OCI-LY7 (cell line): Measurements from ENCODE around the gene LRRC37A3. TPM values are rescaled to one million over a fixed set of nuclear protein-coding genes. Genes with fewer than 3 reads are reported as not detected.
A peak's percentile ranks its signal among the peaks of the same experiment; 100 is the strongest.
"Not testable (repeated sequence)": the region's sequence is repeated elsewhere in the genome, so short reads cannot be mapped to it uniquely, and the experiment has no call there.

Experiments used
- BruUV-seq: library from RNA; stranded (reverse); fragments of 400-500 nt; replicated peaks from 2 replicates; lab custom pipeline; 2021; lab: Mats Ljungman, UMichigan
- CTCF ChIA-PET: fragments of 300-600 bp; sonication (Branson Sonifier 250); formaldehyde crosslinking; loops from one replicate; lab custom pipeline; 2022; ENCODE audit warnings: antibody characterized with exemption; ENCODE audit not compliant: unreplicated experiment; lab: Charles Lee
- POLR2A ChIA-PET: fragments of 300-600 bp; sonication (Branson Sonifier 250); formaldehyde crosslinking; loops from one replicate; lab custom pipeline; 2022; ENCODE audit warnings: antibody characterized with exemption; lab: Charles Lee
- DNase-seq: peaks from one replicate; pipeline ENCODE4 v3.0.0-alpha.2; 2015; ENCODE audit warnings: low spot score
- H2AFZ ChIP-seq: fragments of 200-600 bp; sonication (generic), shearing (Covaris generic); 2 replicates; pipeline ENCODE4 v1.6.1; 2014; ENCODE audit warnings: mild to moderate bottlenecking, antibody characterized with exemption, low read length, moderate library complexity
- H3K27ac ChIP-seq: fragments of 200-600 bp; sonication (generic); 2 replicates; pipeline ENCODE4 v1.5.1; 2014; ENCODE audit warnings: mixed run types, low read depth, mild to moderate bottlenecking, moderate library complexity, low read length, inconsistent platforms; ENCODE audit not compliant: poor library complexity, severe bottlenecking
- H3K36me3 ChIP-seq: fragments of 200-600 bp; sonication (generic); 2 replicates; pipeline ENCODE4 v1.6.1; 2014; ENCODE audit warnings: mild to moderate bottlenecking, antibody characterized with exemption, low read length, moderate library complexity, mixed read lengths; ENCODE audit not compliant: insufficient read depth
- H3K4me1 ChIP-seq: fragments of 200-600 bp; sonication (generic); 2 replicates; pipeline ENCODE4 v1.5.1; 2014; ENCODE audit warnings: mild to moderate bottlenecking, low read length; ENCODE audit not compliant: insufficient read depth, poor library complexity, severe bottlenecking
- H3K4me2 ChIP-seq: fragments of 200-600 bp; sonication (generic); 2 replicates; pipeline ENCODE4 v1.6.1; 2014; ENCODE audit warnings: mild to moderate bottlenecking, low read length
- H3K4me3 ChIP-seq: fragments of 200-600 bp; sonication (generic); 2 replicates; pipeline ENCODE4 v1.5.1; 2014; ENCODE audit warnings: mild to moderate bottlenecking, low read depth, low read length; ENCODE audit not compliant: poor library complexity, severe bottlenecking
- H3K79me2 ChIP-seq: fragments of 200-600 bp; sonication (generic); 2 replicates; pipeline ENCODE4 v1.6.1; 2016; ENCODE audit warnings: low read depth, mild to moderate bottlenecking, low read length, moderate library complexity, mixed read lengths; ENCODE audit not compliant: insufficient read depth
- H3K9me2 ChIP-seq: fragments of 200-600 bp; sonication (generic); 2 replicates; pipeline ENCODE4 v1.6.1; 2016; ENCODE audit warnings: mild to moderate bottlenecking, low read length, mixed read lengths; ENCODE audit not compliant: insufficient read depth
- H3K9me3 ChIP-seq: fragments of 200-600 bp; sonication (generic); 2 replicates; pipeline ENCODE4 v1.6.1; 2014; ENCODE audit warnings: mild to moderate bottlenecking, mixed run types, low read length, mixed read lengths
- H4K20me1 ChIP-seq: fragments of 200-600 bp; sonication (generic); 2 replicates; pipeline ENCODE4 v1.6.1; 2014; ENCODE audit warnings: mild to moderate bottlenecking, antibody characterized with exemption, low read length, moderate library complexity, mixed read lengths; ENCODE audit not compliant: insufficient read depth
- CTCF ChIP-seq: fragments of 200-600 bp; sonication (generic); conservative IDR thresholded peaks from 2 replicates; pipeline ENCODE4 v1.5.1; 2014; ENCODE audit warnings: mild to moderate bottlenecking, antibody characterized with exemption, low read length, moderate library complexity, mixed read lengths
- EZH2phosphoT487 ChIP-seq: fragments of 200-600 bp; sonication (generic); IDR thresholded peaks from 2 replicates; pipeline ENCODE4 v1.6.1; 2018; ENCODE audit warnings: low read depth, borderline replicate concordance, mild to moderate bottlenecking, mixed run types, antibody characterized with exemption, low read length, moderate library complexity, mixed read lengths
- intact Hi-C: fragments of 100-400 bp; cut with micrococcal nuclease; formaldehyde crosslinking; loops from one replicate; pipeline ENCODE4 v1.10.0; 2022; ENCODE audit not compliant: unreplicated experiment
- total RNA-seq, 2 experiments: library from RNA; depleted of rRNA in 1 of 2; stranded (reverse); fragments of >200 nt in 1 of 2; shearing (Covaris generic) in 1 of 2; gene quantifications; 2 replicates each; pipeline ENCODE4 v1.2.3, GENCODE V29; 2014 to 2022

The LRRC37A3 gene
- total RNA-seq, 2 experiments from 2014 or later = 7.3 to 27.6 TPM

GRCh38 chr17:64920419-64921172, 1.3 kb upstream of the LRRC37A3 start:
- ChIA-PET CTCF (no interaction called here), POLR2A (no interaction called here)
- TF ChIP-seq CTCF = no peak
- TF ChIP-seq EZH2phosphoT487 = no peak
- Histone ChIP-seq H2AFZ (peak overlapping the region; percentile 37; the same call in 1 of the 2 replicates), H3K4me3 (no peak overlapping the region), H3K4me1 (peaks cover 46% of the 10 kb centered on the region), H3K9me2 (no peaks in the 10 kb centered on the region), H4K20me1 (no peaks in the 10 kb centered on the region), H3K79me2 (peaks cover 6% of the 10 kb centered on the region; the same call in 1 of the 2 replicates), H3K36me3 (no peaks in the 10 kb centered on the region; the same call in 1 of the 2 replicates), H3K4me2 (peak overlapping the region; percentile 62), H3K27ac (no peak overlapping the region), H3K9me3 (no peaks in the 10 kb centered on the region)
- no TSS peak for BruUV-seq
- intact Hi-C loops = loop anchor here (2.0 kb wide), 1 partner anchor 42 kb away; no protein-coding TSS in a partner anchor
- no peak for DNase-seq

- Histone ChIP-seq H3K4me3 (peak overlapping the region; percentile 68), H3K9me3 (no peaks in the 10 kb centered on the region), H3K79me2 (peaks cover 6% of the 10 kb centered on the region; the same call in 1 of the 2 replicates), H3K27ac (peak overlapping the region; percentile 77), H3K4me2 (peak overlapping the region; percentile 62), H3K36me3 (no peaks in the 10 kb centered on the region; the same call in 1 of the 2 replicates), H3K9me2 (no peaks in the 10 kb centered on the region), H2AFZ (peak overlapping the region; percentile 37; the same call in 1 of the 2 replicates), H4K20me1 (no peaks in the 10 kb centered on the region), H3K4me1 (peaks cover 46% of the 10 kb centered on the region)
- ChIA-PET CTCF (no interaction called here), POLR2A (interaction anchor here (0.6 to 1.0 kb wide), 2 partner anchors 67 to 146 kb away, joined by 3 to 6 read pairs; no protein-coding TSS in a partner anchor)
- no peak for DNase-seq
- no TSS peak for BruUV-seq
- TF ChIP-seq CTCF = no peak
- TF ChIP-seq EZH2phosphoT487 = no peak
- intact Hi-C loops = loop anchor here (2.0 kb wide), 1 partner anchor 43 kb away; no protein-coding TSS in a partner anchor
Observed at GRCh38 chr17:64920026-64920418, 744 bp upstream of the LRRC37A3 start.

- H3K9me3 ChIP-seq, BruUV-seq, H4K20me1 ChIP-seq, H3K36me3 ChIP-seq, H3K9me2 ChIP-seq, H3K79me2 ChIP-seq, H2AFZ ChIP-seq: not testable (repeated sequence)
- ChIA-PET POLR2A (interaction anchor here (0.6 to 1.2 kb wide), 3 partner anchors 68 to 815 kb away, joined by 3 to 6 read pairs (median 3); no protein-coding TSS in a partner anchor), CTCF (interaction anchor here (0.6 kb wide), 1 partner anchor 498 kb away, joined by 3 read pairs; no protein-coding TSS in a partner anchor)
- peak; percentile 88 for DNase-seq
- Histone ChIP-seq H3K27ac (peak overlapping the region; percentile 77), H3K4me2 (peak overlapping the region; percentile 57), H3K4me3 (peak overlapping the region; percentile 68), H3K4me1 (peaks cover 40% of the 10 kb centered on the region)
- intact Hi-C loops = loop anchor here (2.0 kb wide), 1 partner anchor 142 kb away; no protein-coding TSS in a partner anchor
Observed at GRCh38 chr17:64918842-64919288, 413 bp downstream of the LRRC37A3 start.

- intact Hi-C loops, H3K4me2 ChIP-seq, BruUV-seq, H4K20me1 ChIP-seq, H3K36me3 ChIP-seq, H3K79me2 ChIP-seq, H3K9me2 ChIP-seq, H3K4me3 ChIP-seq, H3K27ac ChIP-seq, H3K9me3 ChIP-seq, POLR2A ChIA-PET, DNase-seq, CTCF ChIA-PET, H2AFZ ChIP-seq: not testable (repeated sequence)
- H3K4me1 ChIP-seq = peaks cover 27% of the 10 kb centered on the region
Observed at GRCh38 chr17:64917540-64917939, 1.7 kb downstream of the LRRC37A3 start.

- BruUV-seq, H3K4me2 ChIP-seq, H2AFZ ChIP-seq, DNase-seq, H3K9me2 ChIP-seq, H3K79me2 ChIP-seq, H3K36me3 ChIP-seq, H3K4me3 ChIP-seq, intact Hi-C loops, H3K4me1 ChIP-seq, H3K27ac ChIP-seq, POLR2A ChIA-PET, H3K9me3 ChIP-seq, CTCF ChIA-PET, H4K20me1 ChIP-seq: not testable (repeated sequence)
Observed at GRCh38 chr17:64915244-64915643, 4.0 kb downstream of the LRRC37A3 start.
